HepG2 (cell line): ENCODE measurements around the gene CCN2. TPM values are rescaled to one million over a fixed set of nuclear protein-coding genes. Genes with fewer than 3 reads are reported as not detected.

Source experiments
- ATAC-seq: fragments of 200-7000 bp; cut with Tn5 transposase; 3 replicates; pipeline ENCODE4 v1.9.1; 2020; ENCODE audit warnings: mild to moderate bottlenecking, moderate library complexity
- BruUV-seq: library from RNA; stranded (reverse); fragments of 400-500 nt; replicated peaks from 2 replicates; lab custom pipeline; 2021; lab: Mats Ljungman, UMichigan
- CTCF ChIA-PET: fragments of 300-600 bp; formaldehyde crosslinking; extraction: SDS; loops from one replicate; lab custom pipeline; 2021; ENCODE audit warnings: low total read pairs, inconsistent platforms, low intra/inter-chr PET ratio; lab: Yijun Ruan, JAX
- POLR2A ChIA-PET: fragments of 350-600 bp; sonication (Branson Sonifier 250); formaldehyde crosslinking; loops from one replicate; lab custom pipeline; 2020; ENCODE audit warnings: antibody characterized with exemption, inconsistent platforms; lab: Yijun Ruan, JAX
- DNase-seq: peaks from one replicate; pipeline ENCODE4 v3.0.0-alpha.2; 2015; ENCODE audit warnings: low spot score
- FAIRE-seq: peaks from 3 replicates; lab custom pipeline; 2011; peaks lifted over from hg19 to GRCh38; lab: Jason Lieb, UNC
- H2AFZ ChIP-seq: one replicate; pipeline ENCODE4 v1.6.1; 2011; ENCODE audit warnings: low read length, inconsistent platforms
- H3K27ac ChIP-seq: fragments of 300-600 bp; 3 replicates; pipeline ENCODE4 v1.8.0; 2011; ENCODE audit warnings: mixed run types, mild to moderate bottlenecking, mixed read lengths, low read length, inconsistent platforms; ENCODE audit not compliant: insufficient read depth; ENCODE audit errors: extremely low read length
- H3K27me3 ChIP-seq, 2 experiments: fragments of 200-600 bp in 1 of 2; 2 replicates in 1 of 2; 3 replicates in 1 of 2; pipeline versions ENCODE4 v1.6.0 to v1.8.0; 2011; ENCODE audit warnings: low read length in 2 of 2, mild to moderate bottlenecking in 2 of 2, moderate library complexity in 2 of 2, inconsistent platforms in 1 of 2; ENCODE audit not compliant: insufficient read depth in 2 of 2, control insufficient read depth in 1 of 2
- H3K36me3 ChIP-seq, 2 experiments: fragments of 200-600 bp in 1 of 2; replicated peaks in 1 of 2; 2 replicates in 1 of 2; 3 replicates in 1 of 2; pipeline versions ENCODE4 v1.5.1 to v1.8.0; 2011; ENCODE audit warnings: low read length in 2 of 2, inconsistent platforms in 1 of 2; ENCODE audit not compliant: insufficient read depth in 2 of 2, control insufficient read depth in 1 of 2
- H3K4me1 ChIP-seq: 2 replicates; pipeline ENCODE4 v1.5.1; 2012; ENCODE audit warnings: low read length, inconsistent platforms; ENCODE audit not compliant: insufficient read depth
- H3K4me2 ChIP-seq: 2 replicates; pipeline ENCODE4 v1.6.0; 2011; ENCODE audit warnings: low read depth, low read length, inconsistent platforms
- H3K4me3 ChIP-seq, 3 experiments: fragments of 200-600 bp in 1 of 3; sonication (generic), shearing (Covaris generic) in 1 of 3; replicated peaks in 1 of 3; 2 replicates each; pipeline ENCODE4 v1.5.1; 2011 to 2016; ENCODE audit warnings: low read length in 3 of 3, inconsistent platforms in 2 of 3, low read depth in 2 of 3, mild to moderate bottlenecking in 2 of 3, control low read depth in 1 of 3, mixed read lengths in 1 of 3; ENCODE audit not compliant: insufficient read depth in 1 of 3
- H3K79me2 ChIP-seq: one replicate; pipeline ENCODE4 v1.6.1; 2011; ENCODE audit warnings: low read length, inconsistent platforms; ENCODE audit not compliant: insufficient read depth
- H3K9ac ChIP-seq: 2 replicates; pipeline ENCODE4 v1.6.0; 2011; ENCODE audit warnings: mild to moderate bottlenecking, low read depth, low read length, inconsistent platforms; ENCODE audit not compliant: insufficient read depth
- H3K9me3 ChIP-seq: 2 replicates; pipeline ENCODE4 v1.5.1; 2012; ENCODE audit warnings: mild to moderate bottlenecking, low read length
- H4K20me1 ChIP-seq: 2 replicates; pipeline ENCODE4 v1.6.0; 2011; ENCODE audit warnings: inconsistent platforms, mild to moderate bottlenecking, low read length, moderate library complexity; ENCODE audit not compliant: insufficient read depth
- AGO2 ChIP-seq: fragments of 200-400 bp; formaldehyde crosslinking; optimal IDR thresholded peaks from 2 replicates; pipeline ENCODE3; 2017; ENCODE audit warnings: mild to moderate bottlenecking, low read depth, low read length, moderate library complexity
- BRCA1 ChIP-seq: sonication (generic); formaldehyde crosslinking; IDR thresholded peaks from 2 replicates; pipeline ENCODE4 v1.4.0; 2020; ENCODE audit warnings: missing genetic modification reagents
- HOXA3 ChIP-seq: sonication (generic); formaldehyde crosslinking; IDR thresholded peaks from 2 replicates; pipeline ENCODE4 v1.5.0; 2020; ENCODE audit warnings: missing genetic modification reagents
- KDM6A ChIP-seq: IDR thresholded peaks from 2 replicates; pipeline ENCODE4 v1.6.1; 2016; ENCODE audit warnings: low read depth
- MAF1 ChIP-seq: sonication (generic); formaldehyde crosslinking; IDR thresholded peaks from 2 replicates; pipeline ENCODE4 v1.5.0; 2020; ENCODE audit warnings: missing genetic modification reagents, borderline replicate concordance
- MTA3 ChIP-seq: sonication (generic); formaldehyde crosslinking; IDR thresholded peaks from 2 replicates; pipeline ENCODE4 v1.4.0; 2020; ENCODE audit warnings: missing genetic modification reagents
- NR2F1 ChIP-seq, 2 experiments: fragments of 450-650 bp in 1 of 2; formaldehyde crosslinking in 1 of 2; IDR thresholded peaks; 2 replicates each; pipeline versions ENCODE4 v1.5.0 to v1.6.1; 2016 to 2020; ENCODE audit warnings: mild to moderate bottlenecking in 1 of 2, missing compliant biosample characterization in 1 of 2, missing genetic modification reagents in 1 of 2, moderate library complexity in 1 of 2
- PCBP1 ChIP-seq: fragments of 200-400 bp; formaldehyde crosslinking; IDR thresholded peaks from 2 replicates; pipeline ENCODE4 v1.6.1; 2017; ENCODE audit warnings: mild to moderate bottlenecking, low read depth, low read length, borderline replicate concordance
- SALL1 ChIP-seq: sonication (generic); formaldehyde crosslinking; IDR thresholded peaks from 2 replicates; pipeline ENCODE4 v1.8.0; 2022; ENCODE audit warnings: mild to moderate bottlenecking, missing genetic modification reagents
- SOX13 ChIP-seq, 3 experiments: fragments of 450-650 bp in 1 of 3; sonication (generic) in 1 of 3; formaldehyde crosslinking in 1 of 3; IDR thresholded peaks in 2 of 3; conservative IDR thresholded peaks in 1 of 3; 2 replicates each; pipeline versions ENCODE4 v1.5.0 to v1.6.1; 2016 to 2020; ENCODE audit warnings: antibody characterized with exemption in 1 of 3, mild to moderate bottlenecking in 1 of 3, missing compliant biosample characterization in 1 of 3, missing genetic modification reagents in 1 of 3, moderate library complexity in 1 of 3
- SSRP1 ChIP-seq: IDR thresholded peaks from 2 replicates; pipeline ENCODE4 v1.6.1; 2016; ENCODE audit warnings: control low read depth
- XBP1 ChIP-seq: sonication (generic); formaldehyde crosslinking; IDR thresholded peaks from 2 replicates; pipeline ENCODE4 v1.5.0; 2020; ENCODE audit warnings: missing genetic modification reagents
- ZNF572 ChIP-seq: sonication (generic); formaldehyde crosslinking; IDR thresholded peaks from 2 replicates; pipeline ENCODE4 v1.5.1; 2020; ENCODE audit warnings: mild to moderate bottlenecking, missing genetic modification reagents
- ZNF598 ChIP-seq: sonication (generic); formaldehyde crosslinking; IDR thresholded peaks from 2 replicates; pipeline ENCODE4 v1.5.1; 2020; ENCODE audit warnings: mild to moderate bottlenecking, missing genetic modification reagents, borderline replicate concordance
- ZSCAN9 ChIP-seq: IDR thresholded peaks from 2 replicates; pipeline ENCODE4 v1.6.1; 2016; ENCODE audit warnings: borderline replicate concordance
- WGBS: methylation state at CpG from one replicate; pipeline ENCODE4 v1.1.6; 2017; ENCODE audit warnings: low lambda C conversion rate; 5-methylcytosine and 5-hydroxymethylcytosine counted together
- in situ Hi-C: cut with HindIII; loops from 2 replicates; pipeline ENCODE4 v1.10.0; 2017; ENCODE audit warnings: low pct_unique_long_range_greater_than_20kb; ENCODE audit not compliant: extremely low pct_ligation_motif_present
- intact Hi-C: fragments of 100-400 bp; cut with micrococcal nuclease; formaldehyde crosslinking; loops from one replicate; pipeline ENCODE4 v1.10.0; 2022; ENCODE audit not compliant: unreplicated experiment
- polyA plus RNA-seq, 8 experiments: library from polyadenylated mRNA; depleted of rRNA in 3 of 8; stranded (reverse) in 7 of 8; unstranded in 1 of 8; fragments of >200 nt; fragmentation: Illumina TruSeq in 4 of 8; extraction: Trizol in 4 of 8; gene quantifications; 2 replicates each; pipeline versions ENCODE4 v1.2.1 to v1.2.3, GENCODE V29; 2011 to 2016; ENCODE audit warnings: low read depth in 4 of 8, missing spikeins in 1 of 8, mixed read lengths in 1 of 8; ENCODE audit not compliant: insufficient read depth in 1 of 8
- total RNA-seq, 5 experiments: library from RNA; depleted of rRNA; stranded (reverse); fragments of >200 nt; fragmentation: Illumina TruSeq; extraction: Trizol; gene quantifications; 2 replicates each; pipeline ENCODE4 v1.2.3, GENCODE V29; 2016; ENCODE audit warnings: low read depth in 1 of 5
- TF ChIP-seq, protein P1 (sequence below): sonication (generic); formaldehyde crosslinking; IDR thresholded peaks from 2 replicates; pipeline ENCODE4; 2020; ENCODE audit warnings: missing genetic modification reagents, mild to moderate bottlenecking, borderline replicate concordance
- TF ChIP-seq, protein P2 (sequence below): IDR thresholded peaks from 2 replicates; pipeline ENCODE4 v1.4.0; 2020; ENCODE audit warnings: mild to moderate bottlenecking, missing genetic modification reagents

Gene CCN2
- total and polyA plus RNA-seq, 2 of the 13 experiments (the other 11 are each of a cell fraction or from before 2014, with no cell fraction given) = 34.7 to 316 TPM

DNA sequence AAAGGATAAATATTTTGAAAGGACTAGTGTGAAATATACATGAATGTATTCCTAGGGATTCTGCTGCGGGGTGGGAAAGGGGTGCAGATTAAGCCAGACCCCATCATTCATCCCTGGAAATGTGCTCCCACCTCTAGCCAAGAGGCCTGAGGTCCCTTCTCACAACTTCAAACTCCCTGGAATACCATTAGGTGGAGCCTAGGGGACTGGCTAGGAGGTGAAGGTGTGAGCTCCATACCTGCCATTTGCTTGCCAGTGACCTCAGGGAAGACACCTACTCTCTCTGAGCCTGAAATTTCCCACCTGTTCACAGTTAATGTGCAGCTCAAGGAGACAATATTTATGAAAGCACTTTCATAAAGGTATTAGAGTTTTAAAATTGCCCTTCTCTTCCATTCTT lies 4.7 kb upstream of the CCN2 start (continued):
- TF ChIP-seq XBP1 (CRISPR knock-in tag) (no peak), ZNF598 (CRISPR knock-in tag) (no peak), AGO2 (no peak), SALL1 (0 out of 2 replicates have a peak, but pooled peaks have one; percentile 33)
- TF ChIP-seq, protein P1, sequence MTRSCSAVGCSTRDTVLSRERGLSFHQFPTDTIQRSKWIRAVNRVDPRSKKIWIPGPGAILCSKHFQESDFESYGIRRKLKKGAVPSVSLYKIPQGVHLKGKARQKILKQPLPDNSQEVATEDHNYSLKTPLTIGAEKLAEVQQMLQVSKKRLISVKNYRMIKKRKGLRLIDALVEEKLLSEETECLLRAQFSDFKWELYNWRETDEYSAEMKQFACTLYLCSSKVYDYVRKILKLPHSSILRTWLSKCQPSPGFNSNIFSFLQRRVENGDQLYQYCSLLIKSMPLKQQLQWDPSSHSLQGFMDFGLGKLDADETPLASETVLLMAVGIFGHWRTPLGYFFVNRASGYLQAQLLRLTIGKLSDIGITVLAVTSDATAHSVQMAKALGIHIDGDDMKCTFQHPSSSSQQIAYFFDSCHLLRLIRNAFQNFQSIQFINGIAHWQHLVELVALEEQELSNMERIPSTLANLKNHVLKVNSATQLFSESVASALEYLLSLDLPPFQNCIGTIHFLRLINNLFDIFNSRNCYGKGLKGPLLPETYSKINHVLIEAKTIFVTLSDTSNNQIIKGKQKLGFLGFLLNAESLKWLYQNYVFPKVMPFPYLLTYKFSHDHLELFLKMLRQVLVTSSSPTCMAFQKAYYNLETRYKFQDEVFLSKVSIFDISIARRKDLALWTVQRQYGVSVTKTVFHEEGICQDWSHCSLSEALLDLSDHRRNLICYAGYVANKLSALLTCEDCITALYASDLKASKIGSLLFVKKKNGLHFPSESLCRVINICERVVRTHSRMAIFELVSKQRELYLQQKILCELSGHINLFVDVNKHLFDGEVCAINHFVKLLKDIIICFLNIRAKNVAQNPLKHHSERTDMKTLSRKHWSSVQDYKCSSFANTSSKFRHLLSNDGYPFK = no peak

DNA sequence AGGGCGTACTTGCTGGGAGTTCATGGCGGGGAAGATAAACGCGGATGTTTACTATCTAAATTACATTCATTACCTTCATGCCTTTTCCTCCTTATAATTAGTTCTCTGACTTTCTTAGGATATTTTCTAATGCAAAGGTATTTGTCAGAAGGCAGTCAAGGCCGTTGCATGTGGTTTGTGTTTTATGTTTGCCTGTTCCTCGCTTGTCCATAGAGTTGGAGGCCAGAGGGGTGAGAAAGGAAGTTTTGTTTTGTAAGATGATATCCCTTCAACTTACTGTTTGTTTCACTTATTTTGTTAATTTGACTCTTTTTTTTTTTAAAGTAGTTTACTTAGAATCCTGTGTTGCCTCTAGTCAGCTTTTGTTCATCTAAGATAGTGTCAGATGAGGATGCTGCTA lies 4.0 kb upstream of the CCN2 start:
- WGBS = 72% methylated on average over 6 of the region's 6 CpGs
- no peak overlapping the region for H3K9ac ChIP-seq
- no peak for FAIRE-seq
- no peak overlapping the region for H2AFZ ChIP-seq
- no peaks in the 10 kb centered on the region for H3K9me3 ChIP-seq
- no peak overlapping the region for H3K4me2 ChIP-seq
- intact Hi-C loops (loop anchor here (10.0 kb wide), 1 partner anchor 860 kb away; the partner anchor contains the start of gene RPS12), in situ Hi-C loops (loop anchor here (10.0 kb wide), 1 partner anchor 210 kb away; no protein-coding TSS in a partner anchor)
- no peak for ATAC-seq
- H4K20me1 ChIP-seq = peaks cover 5% of the 10 kb centered on the region
- POLR2A ChIA-PET = interaction anchor here (0.7 to 1.4 kb wide), 3 partner anchors 9 to 26 kb away, joined by 3 to 6 read pairs (median 4); no protein-coding TSS in a partner anchor
- peaks cover 86% of the 10 kb centered on the region for H3K4me1 ChIP-seq
- H3K27ac ChIP-seq = peak overlapping the region; percentile 10
- no peak overlapping the region for H3K4me3 ChIP-seq
- DNase-seq = no peak
- H3K36me3 ChIP-seq = peaks cover under 1 to 2% of the 10 kb centered on the region in 2 experiments; a peak in 3 of 5 replicates
- peaks cover 0 to 2% of the 10 kb centered on the region in 2 experiments; a peak in 1 of 5 replicates for H3K27me3 ChIP-seq
- CTCF ChIA-PET = interaction anchor here (1.3 kb wide), 1 partner anchor 31 kb away, joined by 3 read pairs; no protein-coding TSS in a partner anchor
- H3K79me2 ChIP-seq = peaks cover 7% of the 10 kb centered on the region
- no TSS peak for BruUV-seq
- no peak for TF ChIP-seq BRCA1 (CRISPR knock-in tag)
- TF ChIP-seq SSRP1 (CRISPR knock-in tag) = no peak
- TF ChIP-seq MTA3 = no peak
- TF ChIP-seq KDM6A = no peak
- no peak for TF ChIP-seq PCBP1
- TF ChIP-seq MAF1 (CRISPR knock-in tag) = no peak
- TF ChIP-seq ZSCAN9 = no peak
- TF ChIP-seq, protein P2, sequence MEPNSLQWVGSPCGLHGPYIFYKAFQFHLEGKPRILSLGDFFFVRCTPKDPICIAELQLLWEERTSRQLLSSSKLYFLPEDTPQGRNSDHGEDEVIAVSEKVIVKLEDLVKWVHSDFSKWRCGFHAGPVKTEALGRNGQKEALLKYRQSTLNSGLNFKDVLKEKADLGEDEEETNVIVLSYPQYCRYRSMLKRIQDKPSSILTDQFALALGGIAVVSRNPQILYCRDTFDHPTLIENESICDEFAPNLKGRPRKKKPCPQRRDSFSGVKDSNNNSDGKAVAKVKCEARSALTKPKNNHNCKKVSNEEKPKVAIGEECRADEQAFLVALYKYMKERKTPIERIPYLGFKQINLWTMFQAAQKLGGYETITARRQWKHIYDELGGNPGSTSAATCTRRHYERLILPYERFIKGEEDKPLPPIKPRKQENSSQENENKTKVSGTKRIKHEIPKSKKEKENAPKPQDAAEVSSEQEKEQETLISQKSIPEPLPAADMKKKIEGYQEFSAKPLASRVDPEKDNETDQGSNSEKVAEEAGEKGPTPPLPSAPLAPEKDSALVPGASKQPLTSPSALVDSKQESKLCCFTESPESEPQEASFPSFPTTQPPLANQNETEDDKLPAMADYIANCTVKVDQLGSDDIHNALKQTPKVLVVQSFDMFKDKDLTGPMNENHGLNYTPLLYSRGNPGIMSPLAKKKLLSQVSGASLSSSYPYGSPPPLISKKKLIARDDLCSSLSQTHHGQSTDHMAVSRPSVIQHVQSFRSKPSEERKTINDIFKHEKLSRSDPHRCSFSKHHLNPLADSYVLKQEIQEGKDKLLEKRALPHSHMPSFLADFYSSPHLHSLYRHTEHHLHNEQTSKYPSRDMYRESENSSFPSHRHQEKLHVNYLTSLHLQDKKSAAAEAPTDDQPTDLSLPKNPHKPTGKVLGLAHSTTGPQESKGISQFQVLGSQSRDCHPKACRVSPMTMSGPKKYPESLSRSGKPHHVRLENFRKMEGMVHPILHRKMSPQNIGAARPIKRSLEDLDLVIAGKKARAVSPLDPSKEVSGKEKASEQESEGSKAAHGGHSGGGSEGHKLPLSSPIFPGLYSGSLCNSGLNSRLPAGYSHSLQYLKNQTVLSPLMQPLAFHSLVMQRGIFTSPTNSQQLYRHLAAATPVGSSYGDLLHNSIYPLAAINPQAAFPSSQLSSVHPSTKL = 0 out of 2 replicates have a peak, but pooled peaks have one; percentile 47
- TF ChIP-seq HOXA3 = no peak
- no peak for TF ChIP-seq NR2F1 (CRISPR knock-in tag; IDR thresholded peaks at IDR 0.05)
- no peak for TF ChIP-seq ZNF572 (CRISPR knock-in tag)
- no peak for TF ChIP-seq SOX13 (IDR thresholded peaks at IDR 0.05)
- 0 out of 4 replicates have a peak, but pooled peaks of 1 of the 2 experiments have one; percentile 35 for TF ChIP-seq SOX13 (CRISPR knock-in tag; conservative IDR thresholded peaks at IDR 0.05 in 1 of 2, IDR thresholded peaks at IDR 0.05 in 1 of 2)
